ENCODE measurements around the gene KIF22.
A peak's percentile ranks its signal among the peaks of the same experiment; 100 is the strongest.
"Not testable (repeated sequence)": the region's sequence is repeated elsewhere in the genome, so short reads cannot be mapped to it uniquely, and the experiment has no call there.

KIF22 gene

GRCh38 chr16:29815032-29815721 is 24.6 kb downstream of the KIF22 start:
- no peak for DNase-seq (ENCODE audit: low read depth)

DNA sequence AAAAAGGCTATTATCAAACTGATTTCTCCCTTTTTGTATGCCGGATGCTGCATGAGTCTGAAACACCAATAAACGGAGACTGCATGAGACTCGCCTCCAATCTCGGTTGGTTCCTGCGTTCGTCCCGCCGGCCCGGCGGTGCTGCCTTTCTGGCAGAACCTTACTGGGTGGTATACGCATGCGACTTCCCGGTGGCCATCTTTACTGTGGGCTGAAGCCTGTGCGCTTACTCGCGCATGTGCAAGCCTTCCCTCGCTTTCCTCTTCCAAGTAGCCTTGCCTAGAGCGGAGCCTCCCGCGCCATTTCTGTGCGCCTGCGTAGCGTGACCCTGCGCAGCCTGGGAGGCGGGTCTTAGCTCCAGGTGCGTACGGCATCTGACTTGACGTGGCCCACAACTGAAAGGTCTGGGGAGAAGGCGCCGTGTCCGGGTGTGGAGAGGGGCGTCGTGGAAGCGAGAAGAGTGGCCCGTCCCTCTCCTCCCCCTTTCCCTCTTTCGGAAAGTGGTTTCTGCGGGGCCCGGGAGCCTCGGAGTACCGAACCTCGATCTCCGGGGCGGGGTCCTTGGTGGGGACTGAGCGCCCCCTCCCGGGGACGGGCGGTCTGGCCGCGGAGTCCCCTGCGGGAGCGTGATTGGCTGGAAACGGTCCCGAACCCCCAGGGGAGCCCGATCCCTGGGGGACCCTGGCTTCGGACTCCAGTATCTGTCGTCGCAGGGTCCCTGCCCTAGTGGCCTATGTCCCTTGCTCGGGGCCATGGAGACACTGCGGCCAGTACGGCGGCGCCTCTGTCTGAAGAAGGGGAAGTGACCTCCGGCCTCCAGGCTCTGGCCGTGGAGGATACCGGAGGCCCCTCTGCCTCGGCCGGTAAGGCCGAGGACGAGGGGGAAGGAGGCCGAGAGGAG is 25.5 kb downstream of the KIF22 start, which contains the start of gene PAGR1:
Gene PAGR1, plus strand, starts transcription at position 360 of the 901 bp plus-strand sequence. Its CDS starts 374 bp downstream, at position 734.
- DNase-seq (ENCODE audit: low read depth) = peak; percentile 98

DNA sequence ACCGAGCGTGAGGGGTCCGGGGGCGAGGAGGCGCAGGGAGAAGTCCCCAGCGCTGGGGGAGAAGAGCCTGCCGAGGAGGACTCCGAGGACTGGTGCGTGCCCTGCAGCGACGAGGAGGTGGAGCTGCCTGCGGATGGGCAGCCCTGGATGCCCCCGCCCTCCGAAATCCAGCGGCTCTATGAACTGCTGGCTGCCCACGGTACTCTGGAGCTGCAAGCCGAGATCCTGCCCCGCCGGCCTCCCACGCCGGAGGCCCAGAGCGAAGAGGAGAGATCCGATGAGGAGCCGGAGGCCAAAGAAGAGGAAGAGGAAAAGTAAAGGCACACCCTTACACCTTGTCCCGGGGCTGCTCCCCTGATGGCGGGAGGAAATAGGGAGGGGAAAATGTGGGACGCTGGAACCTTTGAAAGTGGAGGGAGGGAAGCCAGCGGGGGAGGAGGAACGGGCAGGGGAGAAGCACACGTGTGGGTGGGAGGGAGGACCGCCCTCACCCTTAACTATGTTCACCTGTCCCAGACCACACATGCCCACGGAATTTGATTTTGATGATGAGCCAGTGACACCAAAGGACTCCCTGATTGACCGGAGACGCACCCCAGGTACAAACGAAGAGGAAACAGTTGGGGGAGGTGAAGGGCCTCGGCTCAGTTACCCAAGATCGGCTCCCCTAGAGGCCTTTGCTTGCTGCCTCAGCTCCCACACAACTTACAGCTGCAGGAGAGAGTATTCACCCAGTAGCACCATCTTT is 26.3 kb downstream of the KIF22 start:
- DNase-seq (ENCODE audit: low read depth) = no peak

- no peak for DNase-seq (ENCODE audit: low read depth)
Observed at GRCh38 chr16:29818082-29818481, 27.5 kb downstream of the KIF22 start.

GRCh38 chr16:29819506-29819905 is 29.0 kb downstream of the KIF22 start:
- DNase-seq (ENCODE audit: low read depth) = no peak

DNA sequence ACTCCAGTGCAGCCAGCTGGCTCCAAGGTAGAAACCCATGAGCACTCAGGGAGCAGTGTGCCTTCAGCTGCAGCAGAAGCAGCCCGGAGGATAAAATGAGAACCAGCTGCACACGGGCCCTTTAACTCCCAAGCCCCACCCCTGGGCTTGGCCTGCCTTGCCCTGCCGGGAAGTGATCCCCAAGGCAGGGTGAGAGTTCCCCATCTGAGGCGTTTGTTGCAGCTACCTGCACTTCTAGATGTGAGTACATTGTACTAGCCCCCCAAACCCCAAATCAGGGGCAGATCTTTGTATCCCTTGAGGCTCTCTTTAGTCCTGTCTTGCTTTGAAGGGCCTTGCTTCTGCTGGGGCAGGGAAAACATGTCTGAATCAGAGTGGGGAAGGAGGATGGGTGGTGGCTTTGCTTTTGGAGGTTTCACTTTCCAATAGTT is 29.7 kb downstream of the KIF22 start, which contains the start of gene MVP:
Gene MVP, plus strand, starts transcription at position 192 of the 431 bp plus-strand sequence. CDS start 10,088 bp downstream, outside the sequence.
- no peak for DNase-seq (ENCODE audit: low read depth)

DNA sequence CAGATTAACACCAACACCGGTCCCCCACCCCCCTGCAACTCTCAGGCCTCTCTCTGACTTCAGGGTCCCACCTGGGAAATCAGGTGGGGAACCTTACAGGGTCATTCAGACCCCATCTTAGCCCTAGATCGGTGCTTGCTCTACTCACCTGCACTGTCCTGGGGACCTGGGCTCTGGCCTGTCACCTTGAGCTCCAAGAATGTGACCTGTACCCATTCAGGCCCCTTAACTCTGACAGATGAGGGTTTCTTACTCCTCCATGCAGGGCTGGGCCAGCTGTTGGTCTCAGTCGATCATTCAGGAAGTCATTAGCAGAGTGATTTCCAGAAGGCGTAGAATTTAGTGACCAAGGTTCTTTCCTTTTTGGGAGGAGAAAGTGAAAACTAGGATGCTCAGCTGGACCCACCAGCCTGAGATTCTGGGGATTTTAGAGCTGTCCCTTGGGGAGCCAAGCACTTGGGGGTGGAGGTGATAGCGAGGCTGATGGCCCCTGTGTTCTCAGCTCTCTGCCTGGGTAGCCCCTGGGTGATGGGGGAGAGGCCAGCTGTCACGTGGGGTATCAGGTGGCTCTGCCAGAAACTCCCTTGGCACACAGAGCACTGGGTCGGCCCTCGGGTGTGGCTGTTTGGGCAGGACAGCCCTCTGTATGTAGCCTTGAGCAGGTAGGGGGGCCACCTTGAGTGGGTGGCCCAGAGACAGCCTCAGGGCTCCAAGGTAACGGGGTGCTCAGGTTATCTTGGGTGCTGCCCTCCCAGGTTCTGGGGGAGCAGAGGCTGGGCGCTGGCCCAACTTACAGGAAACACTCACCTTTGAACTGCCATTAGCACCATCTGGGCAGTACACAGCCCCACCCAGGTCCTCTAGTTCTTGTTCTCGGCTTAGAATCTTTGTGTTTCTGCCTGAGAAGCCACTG is 30.4 kb downstream of the KIF22 start:
- DNase-seq (ENCODE audit: low read depth) = no peak

DNA sequence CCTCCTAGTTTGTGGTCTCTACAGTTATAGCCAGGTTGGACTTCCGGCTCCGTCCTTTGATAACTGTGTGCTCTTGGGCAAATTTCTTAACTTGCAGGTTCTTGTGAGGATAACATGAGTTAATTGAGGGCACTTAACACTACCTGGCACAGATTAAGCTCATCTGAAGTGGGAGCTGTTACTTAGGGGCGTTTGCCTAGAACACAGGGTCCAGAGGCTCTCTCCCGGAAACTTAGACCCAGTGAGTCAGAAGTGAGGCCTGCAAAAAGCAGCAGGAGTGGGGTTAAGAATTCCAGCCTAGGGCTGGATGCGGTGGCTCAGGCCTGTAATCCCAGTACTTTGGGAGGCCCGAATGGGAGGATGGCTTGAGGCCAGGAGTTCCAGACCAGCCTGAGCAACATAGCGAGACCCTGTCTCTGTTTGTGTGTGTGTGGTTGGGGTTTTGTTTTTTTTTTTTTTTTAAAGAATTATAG is 31.1 kb downstream of the KIF22 start:
- no peak for DNase-seq (ENCODE audit: low read depth)

DNA sequence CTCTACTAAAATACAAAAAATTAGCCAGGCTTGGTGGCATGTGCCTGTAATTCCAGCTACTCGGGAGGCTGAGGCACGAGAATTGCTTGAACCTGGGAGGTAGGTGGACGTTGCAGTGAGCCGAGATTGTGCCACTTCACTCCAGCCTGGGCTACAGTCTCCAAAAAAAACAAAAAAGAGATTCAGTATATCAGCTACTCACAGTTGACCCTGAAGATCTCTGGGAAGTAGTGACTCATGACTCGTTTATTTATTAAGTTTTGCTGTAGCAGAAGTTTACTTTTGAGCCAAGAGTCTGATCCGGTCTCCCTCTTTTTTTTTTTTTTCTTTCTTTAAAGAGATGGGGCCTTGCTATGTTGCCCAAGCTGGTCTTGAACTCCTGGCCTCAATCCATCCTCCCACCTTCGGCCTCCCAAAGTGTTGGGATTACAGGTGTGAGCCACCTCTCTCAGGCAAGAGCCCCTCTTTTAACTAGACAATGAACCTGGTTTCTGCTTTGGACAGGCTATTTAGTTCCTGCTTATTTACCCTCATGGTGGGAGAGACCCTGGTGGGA is 34.1 kb downstream of the KIF22 start:
- DNase-seq (ENCODE audit: low read depth) = no peak

DNA sequence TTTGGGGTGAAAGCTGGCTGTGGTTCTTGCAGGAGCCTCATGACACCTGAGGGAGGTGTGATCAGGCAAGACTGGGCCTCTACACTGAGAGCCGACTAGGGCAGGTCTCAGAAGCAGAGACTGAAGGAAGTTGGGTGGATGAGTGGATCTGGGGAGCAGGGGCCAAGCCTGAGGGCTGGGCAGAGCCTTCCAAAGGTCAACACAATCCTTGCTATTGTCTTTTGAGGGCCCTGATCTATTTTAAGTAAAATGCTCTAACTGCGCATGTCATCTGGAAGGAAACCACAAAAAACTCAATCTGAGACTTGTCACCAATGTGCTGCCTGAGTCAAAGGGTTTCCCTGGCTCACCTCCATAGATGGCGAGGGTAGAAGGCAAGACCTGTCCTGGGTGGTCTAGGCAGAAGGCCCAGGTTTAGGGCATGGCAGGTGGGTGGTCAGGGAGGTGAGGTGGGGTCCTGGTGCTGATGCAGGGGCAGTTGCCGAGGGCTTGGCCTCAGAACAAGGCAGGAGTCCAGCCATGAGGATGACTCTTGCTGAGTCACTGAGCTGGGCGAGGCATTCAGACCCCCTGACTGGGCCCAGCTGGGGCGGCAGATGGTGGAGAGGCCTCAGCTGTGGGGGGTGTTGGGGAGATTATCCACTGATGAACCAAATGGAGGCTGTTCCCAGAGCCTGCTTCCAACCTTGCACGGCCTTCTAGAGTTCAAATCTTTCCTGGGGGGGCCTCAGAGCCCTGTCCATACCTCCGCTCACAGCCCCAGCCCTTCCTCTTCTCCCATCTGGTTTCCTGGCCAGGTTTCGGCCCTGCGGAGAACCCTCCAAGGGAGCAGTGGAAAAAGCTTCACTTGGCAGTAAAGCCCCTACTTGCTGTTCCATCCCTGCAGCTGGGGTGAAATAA is 34.8 kb downstream of the KIF22 start:
- peak; percentile 57 for DNase-seq (ENCODE audit: low read depth)

- DNase-seq (ENCODE audit: low read depth) = no peak
Observed at GRCh38 chr16:29826342-29826695, 35.8 kb downstream of the KIF22 start.

- DNase-seq (ENCODE audit: low read depth) = no peak
Observed at GRCh38 chr16:29830774-29831173, 40.2 kb downstream of the KIF22 start.

- DNase-seq (ENCODE audit: low read depth) = no peak
Observed at GRCh38 chr16:29831490-29831889, 40.9 kb downstream of the KIF22 start.

DNA sequence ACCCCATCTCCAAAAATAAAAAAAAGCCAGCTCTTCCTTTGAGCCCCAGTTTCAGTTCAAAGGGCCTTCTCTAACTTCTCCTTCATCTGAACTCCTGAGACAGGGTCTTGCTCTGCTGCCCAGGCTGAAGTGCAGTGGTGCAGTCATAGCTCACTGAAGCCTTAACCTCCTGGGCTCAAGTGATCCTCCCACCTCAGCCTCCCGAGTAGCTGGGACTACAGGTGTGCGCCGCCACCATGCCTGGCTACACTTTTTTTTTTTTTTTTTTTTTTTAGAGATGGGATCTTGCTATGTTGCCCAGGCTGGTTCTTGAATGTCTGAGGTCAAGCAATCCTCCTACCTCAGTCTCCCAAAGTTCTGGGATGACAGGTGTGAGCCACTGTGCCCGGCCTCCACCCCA is 42.7 kb downstream of the KIF22 start:
- DNase-seq (ENCODE audit: low read depth) = not testable (repeated sequence)

DNA sequence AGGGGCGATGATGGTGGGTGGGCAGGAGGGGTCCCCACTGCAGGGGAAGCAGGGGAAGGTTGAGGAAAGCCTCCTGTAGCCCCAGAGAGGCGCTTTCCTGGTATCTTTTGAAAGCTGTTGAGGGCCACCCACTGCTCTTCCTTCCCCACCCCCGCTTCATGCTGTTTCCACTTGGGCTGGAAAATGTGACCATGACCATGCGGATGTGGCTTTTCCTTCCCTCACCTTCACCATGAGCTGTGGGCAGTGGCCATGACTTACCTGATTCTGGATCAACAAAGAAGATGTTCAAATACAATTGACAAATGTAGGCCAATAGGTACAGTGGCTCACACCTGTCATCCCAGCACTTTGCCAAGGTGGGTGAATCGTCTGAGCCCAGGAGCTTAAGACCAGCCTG is 43.5 kb downstream of the KIF22 start:
- no peak for DNase-seq (ENCODE audit: low read depth)

GRCh38 chr16:29835926-29836325 is 45.4 kb downstream of the KIF22 start:
- DNase-seq (ENCODE audit: low read depth) = no peak

- DNase-seq (ENCODE audit: low read depth) = no peak
Observed at GRCh38 chr16:29836623-29837022, 46.1 kb downstream of the KIF22 start.

DNA sequence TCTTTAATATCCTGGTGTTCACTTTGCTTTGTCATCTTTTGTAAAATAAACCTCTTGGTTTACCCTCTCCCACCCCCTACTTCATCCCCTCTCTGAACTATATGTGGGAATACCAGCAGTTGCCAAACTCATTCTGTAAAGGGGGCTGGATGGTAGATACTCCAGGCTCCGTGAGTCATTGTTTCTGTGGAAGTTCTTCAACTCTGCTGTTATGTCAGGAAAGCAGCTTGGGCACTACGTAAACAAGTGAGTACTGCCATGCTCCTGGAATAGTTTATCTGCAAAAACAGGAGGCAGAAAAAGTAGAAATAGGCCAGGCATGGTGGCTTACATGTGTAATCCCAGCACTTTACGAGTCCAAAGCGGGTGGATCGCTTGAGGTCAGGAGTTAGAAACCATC is 47.3 kb downstream of the KIF22 start:
- no peak for DNase-seq (ENCODE audit: low read depth)

GRCh38 chr16:29839822-29840221 is 49.3 kb downstream of the KIF22 start:
- DNase-seq (ENCODE audit: low read depth) = no peak

DNA sequence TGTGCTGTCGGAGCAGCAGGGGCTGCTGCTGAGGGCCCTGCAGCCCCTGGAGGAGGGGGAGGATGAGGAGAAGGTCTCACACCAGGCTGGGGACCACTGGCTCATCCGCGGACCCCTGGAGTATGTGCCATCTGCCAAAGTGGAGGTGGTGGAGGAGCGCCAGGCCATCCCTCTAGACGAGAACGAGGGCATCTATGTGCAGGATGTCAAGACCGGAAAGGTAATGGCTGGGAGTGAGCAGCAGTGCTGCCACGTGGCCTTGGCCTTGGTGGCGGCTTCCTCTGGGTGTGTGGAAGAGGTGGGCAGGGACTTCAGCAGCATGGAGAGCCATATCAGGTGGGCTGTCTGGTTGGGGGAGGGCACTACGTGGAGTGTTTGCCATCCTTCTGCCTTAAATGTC is 49.7 kb downstream of the KIF22 start:
- no peak for DNase-seq (ENCODE audit: low read depth)

Data from non-pigmented ciliary epithelial cell (primary cell).